Adrenal gland (tissue), 5 donors: ENCODE measurements around the gene RSRC1.

Source experiments
- POLR2A ChIP-seq, 2 donors: fragments of 450-650 bp; IDR thresholded peaks; one replicate each; pipeline ENCODE4 v1.6.1; 2017; ENCODE audit warnings: antibody characterized with exemption in 2 of 2, mild to moderate bottlenecking in 2 of 2, moderate library complexity in 1 of 2
- TF ChIP-seq, protein P1 (sequence below), 6 experiments: fragments of 450-650 bp in 4 of 6; fragments of 200-600 bp in 2 of 6; sonication (generic) in 1 of 6; IDR thresholded peaks; 1 replicate in 5 of 6; 2 replicates in 1 of 6; pipeline versions ENCODE4 v1.5.1 to v1.8.0; 2016 to 2021; ENCODE audit warnings: antibody characterized with exemption in 6 of 6, mild to moderate bottlenecking in 2 of 6, moderate library complexity in 1 of 6
- donor health status: DM: no; HTN: no; CAD: no.

DNA sequence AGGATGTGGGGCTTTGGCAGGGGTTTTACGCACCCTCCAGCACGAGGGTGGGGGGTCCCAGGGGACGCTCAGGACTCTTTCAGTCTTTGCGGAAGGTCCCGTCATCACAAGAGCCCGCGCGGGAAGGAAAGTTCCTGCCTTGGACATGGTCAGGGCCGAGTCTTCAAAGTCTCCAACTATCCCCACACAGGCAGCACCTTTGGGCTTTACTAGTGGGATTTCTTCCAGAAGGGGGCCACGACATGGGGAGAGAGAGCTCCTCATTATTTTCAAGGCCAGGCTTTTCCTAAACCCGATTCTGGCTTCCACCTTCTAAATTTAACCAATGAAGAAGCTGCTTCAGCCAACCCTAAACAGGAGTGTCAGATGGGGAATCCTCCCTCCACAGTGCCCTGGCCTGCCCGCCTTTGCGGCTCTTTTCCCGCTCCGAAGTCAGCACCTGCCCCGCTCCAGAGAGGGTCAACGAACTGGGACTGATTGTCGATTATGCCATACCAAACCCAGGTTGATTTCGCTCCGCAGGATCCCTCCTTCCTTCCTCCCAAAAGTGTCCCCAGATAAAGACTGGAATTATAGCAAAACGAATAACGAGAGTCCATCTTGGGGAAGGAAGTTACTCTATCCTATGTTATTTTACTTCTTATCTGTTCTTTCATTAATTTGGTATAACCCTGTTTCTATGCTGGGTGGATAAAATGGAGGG lies 14.6 kb upstream of the RSRC1 start:
- TF ChIP-seq, protein P1, sequence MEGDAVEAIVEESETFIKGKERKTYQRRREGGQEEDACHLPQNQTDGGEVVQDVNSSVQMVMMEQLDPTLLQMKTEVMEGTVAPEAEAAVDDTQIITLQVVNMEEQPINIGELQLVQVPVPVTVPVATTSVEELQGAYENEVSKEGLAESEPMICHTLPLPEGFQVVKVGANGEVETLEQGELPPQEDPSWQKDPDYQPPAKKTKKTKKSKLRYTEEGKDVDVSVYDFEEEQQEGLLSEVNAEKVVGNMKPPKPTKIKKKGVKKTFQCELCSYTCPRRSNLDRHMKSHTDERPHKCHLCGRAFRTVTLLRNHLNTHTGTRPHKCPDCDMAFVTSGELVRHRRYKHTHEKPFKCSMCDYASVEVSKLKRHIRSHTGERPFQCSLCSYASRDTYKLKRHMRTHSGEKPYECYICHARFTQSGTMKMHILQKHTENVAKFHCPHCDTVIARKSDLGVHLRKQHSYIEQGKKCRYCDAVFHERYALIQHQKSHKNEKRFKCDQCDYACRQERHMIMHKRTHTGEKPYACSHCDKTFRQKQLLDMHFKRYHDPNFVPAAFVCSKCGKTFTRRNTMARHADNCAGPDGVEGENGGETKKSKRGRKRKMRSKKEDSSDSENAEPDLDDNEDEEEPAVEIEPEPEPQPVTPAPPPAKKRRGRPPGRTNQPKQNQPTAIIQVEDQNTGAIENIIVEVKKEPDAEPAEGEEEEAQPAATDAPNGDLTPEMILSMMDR (IDR thresholded peaks at IDR 0.05): no peak
- TF ChIP-seq POLR2A (IDR thresholded peaks at IDR 0.05): no peak
